WTC11 (cell line): ENCODE measurements around the gene UBE2G1.

ENCODE experiments used
- ATF6 ChIP-seq: sonication (generic); formaldehyde crosslinking; IDR thresholded peaks from 2 replicates; pipeline ENCODE4 v1.8.1; 2023; ENCODE audit warnings: mild to moderate bottlenecking, missing genetic modification reagents
- CTCF ChIP-seq: fragments of 200-600 bp; IDR thresholded peaks from 2 replicates; pipeline ENCODE4 v1.8.0; 2022; ENCODE audit warnings: antibody characterized with exemption
- EMX1 ChIP-seq: fragments of 250-450 bp; sonication (Bioruptor Pico); IDR thresholded peaks from 2 replicates; pipeline ENCODE4 v1.8.0; 2021; ENCODE audit warnings: mild to moderate bottlenecking
- ETV6 ChIP-seq: sonication (generic); formaldehyde crosslinking; IDR thresholded peaks from 2 replicates; pipeline ENCODE4 v1.8.1; 2022; ENCODE audit warnings: mild to moderate bottlenecking, missing genetic modification reagents
- SMAD3 ChIP-seq: sonication (generic); formaldehyde crosslinking; IDR thresholded peaks from 2 replicates; pipeline ENCODE4 v1.8.0; 2022; ENCODE audit warnings: missing genetic modification reagents, mild to moderate bottlenecking, borderline replicate concordance
- ZNF232 ChIP-seq: sonication (generic); formaldehyde crosslinking; IDR thresholded peaks from 2 replicates; pipeline ENCODE4 v1.8.0; 2022; ENCODE audit warnings: mild to moderate bottlenecking, missing genetic modification reagents
- TF ChIP-seq, protein P1 (sequence below): sonication (generic); formaldehyde crosslinking; IDR thresholded peaks from 2 replicates; pipeline ENCODE4 v1.8.0; 2022; ENCODE audit warnings: mild to moderate bottlenecking, missing genetic modification reagents
- TF ChIP-seq, protein P2 (sequence below): sonication (generic); formaldehyde crosslinking; IDR thresholded peaks from 2 replicates; pipeline ENCODE4 v1.8.1; 2022; ENCODE audit warnings: mild to moderate bottlenecking, missing genetic modification reagents, moderate library complexity, borderline replicate concordance

DNA sequence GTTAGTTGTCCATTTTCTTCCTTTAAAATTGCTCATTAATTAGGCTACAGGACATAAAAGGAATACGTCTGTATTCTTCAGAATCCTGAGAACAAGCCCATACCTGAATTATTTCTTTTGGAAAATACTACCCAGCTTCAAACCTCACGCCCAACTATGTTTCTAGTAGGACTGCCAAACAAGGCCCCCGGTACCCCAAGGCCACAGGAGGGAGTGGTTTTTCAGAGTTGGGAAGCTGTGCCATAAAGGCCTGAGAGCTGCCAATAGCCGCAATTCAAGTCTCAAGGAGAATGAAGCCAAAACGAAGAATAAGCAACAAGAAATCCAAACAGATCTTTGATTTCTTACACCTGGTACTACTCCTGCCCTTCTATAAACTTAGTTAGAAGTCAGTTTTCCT lies 48.3 kb downstream of the UBE2G1 start:
- TF ChIP-seq EMX1 (CRISPR knock-in tag) (no peak), SMAD3 (no peak), ZNF232 (CRISPR knock-in tag) (no peak), CTCF (no peak), ATF6 (CRISPR knock-in tag) (no peak), ETV6 (CRISPR knock-in tag) (no peak)
- TF ChIP-seq, protein P1, sequence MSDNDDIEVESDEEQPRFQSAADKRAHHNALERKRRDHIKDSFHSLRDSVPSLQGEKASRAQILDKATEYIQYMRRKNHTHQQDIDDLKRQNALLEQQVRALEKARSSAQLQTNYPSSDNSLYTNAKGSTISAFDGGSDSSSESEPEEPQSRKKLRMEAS (CRISPR knock-in tag): no peak
- TF ChIP-seq, protein P2, sequence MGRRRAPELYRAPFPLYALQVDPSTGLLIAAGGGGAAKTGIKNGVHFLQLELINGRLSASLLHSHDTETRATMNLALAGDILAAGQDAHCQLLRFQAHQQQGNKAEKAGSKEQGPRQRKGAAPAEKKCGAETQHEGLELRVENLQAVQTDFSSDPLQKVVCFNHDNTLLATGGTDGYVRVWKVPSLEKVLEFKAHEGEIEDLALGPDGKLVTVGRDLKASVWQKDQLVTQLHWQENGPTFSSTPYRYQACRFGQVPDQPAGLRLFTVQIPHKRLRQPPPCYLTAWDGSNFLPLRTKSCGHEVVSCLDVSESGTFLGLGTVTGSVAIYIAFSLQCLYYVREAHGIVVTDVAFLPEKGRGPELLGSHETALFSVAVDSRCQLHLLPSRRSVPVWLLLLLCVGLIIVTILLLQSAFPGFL (CRISPR knock-in tag): no peak
